GM12878 (cell line): ENCODE data around the gene AUNIP. TPM values are rescaled to one million over a fixed set of nuclear protein-coding genes. Genes with fewer than 3 reads are reported as not detected.

Experiments
- ATAC-seq: fragments of 200-7000 bp; cut with Tn5 transposase; 3 replicates; pipeline ENCODE4 v1.9.1; 2020; ENCODE audit warnings: mild to moderate bottlenecking, moderate library complexity
- BruUV-seq: library from RNA; stranded (reverse); fragments of 400-500 nt; replicated peaks from 2 replicates; lab custom pipeline; 2021; lab: Mats Ljungman, UMichigan
- CTCF ChIA-PET: fragments of 300-600 bp; sonication (Branson Sonifier 250); formaldehyde crosslinking; extraction: SDS; loops from one replicate; lab custom pipeline; 2021; ENCODE audit warnings: inconsistent platforms; lab: Yijun Ruan, JAX
- POLR2A ChIA-PET: fragments of 350-600 bp; formaldehyde crosslinking; extraction: SDS; loops from one replicate; lab custom pipeline; 2021; ENCODE audit warnings: inconsistent platforms; lab: Charles Lee
- RAD21 ChIA-PET: fragments of 300-600 bp; sonication (Branson Sonifier 250); formaldehyde crosslinking; loops from one replicate; lab custom pipeline; 2023; ENCODE audit warnings: antibody characterized with exemption; ENCODE audit not compliant: unreplicated experiment; lab: Charles Lee
- SMC1A ChIA-PET: fragments of 300-600 bp; sonication (Branson Sonifier 250); formaldehyde crosslinking; loops from one replicate; lab custom pipeline; 2023; ENCODE audit not compliant: unreplicated experiment, uncharacterized antibody; lab: Charles Lee
- DNase-seq: peaks from one replicate; pipeline ENCODE4 v3.0.0-alpha.2; 2011; ENCODE audit warnings: low read depth, low spot score
- FAIRE-seq: peaks from 3 replicates; lab custom pipeline; 2011; peaks lifted over from hg19 to GRCh38; lab: Jason Lieb, UNC
- H2AFZ ChIP-seq: 2 replicates; pipeline ENCODE4 v1.6.0; 2011; ENCODE audit warnings: low read depth, low read length, control low read depth; ENCODE audit not compliant: control insufficient read depth
- H3K27ac ChIP-seq: 2 replicates; pipeline ENCODE4 v1.5.1; 2011; ENCODE audit warnings: control low read depth; ENCODE audit not compliant: control insufficient read depth, insufficient read depth
- H3K27me3 ChIP-seq, 2 experiments: replicated peaks in 1 of 2; 2 replicates each; pipeline versions ENCODE4 v1.6.0 to v1.6.1; 2011; ENCODE audit warnings: low read length in 1 of 2; ENCODE audit not compliant: control insufficient read depth in 2 of 2, insufficient read depth in 2 of 2
- H3K36me3 ChIP-seq, 2 experiments: 2 replicates each; pipeline ENCODE4 v1.5.1; 2011; ENCODE audit warnings: low read length in 1 of 2; ENCODE audit not compliant: control insufficient read depth in 2 of 2, insufficient read depth in 2 of 2
- H3K4me1 ChIP-seq: 2 replicates; pipeline ENCODE4 v1.6.1; 2011; ENCODE audit warnings: mild to moderate bottlenecking, low read length, moderate library complexity, mixed read lengths; ENCODE audit not compliant: control insufficient read depth, insufficient read depth
- H3K4me2 ChIP-seq: 2 replicates; pipeline ENCODE4 v1.6.0; 2011; ENCODE audit warnings: control low read depth; ENCODE audit not compliant: control insufficient read depth, insufficient read depth
- H3K4me3 ChIP-seq: fragments of 200-600 bp; sonication (generic); 2 replicates; pipeline ENCODE4 v1.5.1; 2016
- H3K79me2 ChIP-seq: 2 replicates; pipeline ENCODE4 v1.6.0; 2011; ENCODE audit warnings: low read length; ENCODE audit not compliant: control insufficient read depth, insufficient read depth
- H3K9ac ChIP-seq: 2 replicates; pipeline ENCODE4 v1.8.0; 2011; ENCODE audit warnings: low read length, control low read depth, mixed read lengths; ENCODE audit not compliant: control insufficient read depth, insufficient read depth
- H3K9me3 ChIP-seq: replicated peaks from 3 replicates; pipeline ENCODE4 v1.5.1; 2011; ENCODE audit warnings: mild to moderate bottlenecking, low read length; ENCODE audit not compliant: control insufficient read depth, insufficient read depth
- H4K20me1 ChIP-seq: 2 replicates; pipeline ENCODE4 v1.6.0; 2011; ENCODE audit not compliant: control insufficient read depth, insufficient read depth
- ATF3 ChIP-seq: IDR thresholded peaks from 2 replicates; pipeline ENCODE4 v1.6.1; 2011; ENCODE audit warnings: low read depth, mild to moderate bottlenecking, low read length, moderate library complexity, borderline replicate concordance; ENCODE audit errors: extremely low read depth
- BCL11A ChIP-seq: IDR thresholded peaks from 2 replicates; pipeline ENCODE4 v1.6.1; 2011; ENCODE audit warnings: low read depth, low read length
- CBX5 ChIP-seq: sonication (generic); IDR thresholded peaks from 2 replicates; pipeline ENCODE4 v1.6.1; 2016; ENCODE audit warnings: low read depth, moderate library complexity, mild to moderate bottlenecking, inconsistent platforms
- E2F8 ChIP-seq: fragments of 450-650 bp; IDR thresholded peaks from 2 replicates; pipeline ENCODE4 v1.6.1; 2018; ENCODE audit warnings: mild to moderate bottlenecking, low read depth, moderate library complexity; ENCODE audit not compliant: partially characterized antibody
- PBX3 ChIP-seq: IDR thresholded peaks from 2 replicates; pipeline ENCODE4 v1.6.1; 2011; ENCODE audit warnings: mild to moderate bottlenecking, low read depth, low read length, moderate library complexity; ENCODE audit not compliant: insufficient replicate concordance
- PML ChIP-seq: IDR thresholded peaks from 2 replicates; pipeline ENCODE4 v1.6.1; 2012; ENCODE audit warnings: low read length, inconsistent platforms
- PRDM15 ChIP-seq: fragments of 450-650 bp; formaldehyde crosslinking; IDR thresholded peaks from 2 replicates; pipeline ENCODE4 v1.4.0; 2020; ENCODE audit warnings: mild to moderate bottlenecking, moderate library complexity
- RBBP5 ChIP-seq: fragments of 200-600 bp; sonication (generic); conservative IDR thresholded peaks from 2 replicates; pipeline ENCODE4 v1.6.1; 2016
- RELA ChIP-seq: fragments of 450-650 bp; IDR thresholded peaks from 2 replicates; pipeline ENCODE4 v1.8.0; 2014; ENCODE audit warnings: borderline replicate concordance; ENCODE audit not compliant: partially characterized antibody
- SMAD5 ChIP-seq: IDR thresholded peaks from 2 replicates; pipeline ENCODE4 v1.6.1; 2016; ENCODE audit warnings: antibody characterized with exemption, low read depth
- SUPT20H ChIP-seq: IDR thresholded peaks from 2 replicates; pipeline ENCODE4 v1.6.1; 2011; ENCODE audit warnings: low read depth, mild to moderate bottlenecking, low read length, moderate library complexity, borderline replicate concordance; ENCODE audit not compliant: control insufficient read depth
- WGBS: methylation state at CpG from one replicate; pipeline ENCODE4 v1.1.6; 2016; ENCODE audit warnings: low lambda C conversion rate; ENCODE audit not compliant: insufficient replicate concordance, insufficient coverage; ENCODE audit errors: missing lambda C conversion rate; 5-methylcytosine and 5-hydroxymethylcytosine counted together
- in situ Hi-C: fragments of 300-500 bp; cut with MboI; formaldehyde crosslinking; loops from 9 replicates; pipeline ENCODE4 v1.14.3; 2018; ENCODE audit warnings: mixed read lengths
- intact Hi-C: fragments of 100-400 bp; cut with micrococcal nuclease; formaldehyde crosslinking; loops from one replicate; pipeline ENCODE4 v1.14.2; 2022; ENCODE audit not compliant: unreplicated experiment
- polyA plus RNA-seq, 11 experiments: library from polyadenylated mRNA; depleted of rRNA in 4 of 11; unstranded in 6 of 11; stranded (reverse) in 5 of 11; fragments of >200 nt; fragmentation: Nextera tagmentation in 4 of 11; fragmentation: Illumina TruSeq in 1 of 11; extraction: Ambion mirVana in 4 of 11; extraction: Trizol in 1 of 11; gene quantifications; 1 replicate in 1 of 11; 2 replicates in 10 of 11; pipeline versions ENCODE4 v1.2.1 to v1.2.3, GENCODE V29; 2011 to 2016; ENCODE audit warnings: inconsistent platforms in 2 of 11, missing spikeins in 2 of 11, low read depth in 1 of 11
- total RNA-seq, 4 experiments: library from RNA; depleted of rRNA in 3 of 4; stranded (reverse); fragments of >200 nt in 3 of 4; fragmentation: Illumina TruSeq in 1 of 4; extraction: Trizol in 1 of 4; gene quantifications; 2 replicates each; pipeline versions ENCODE4 v1.2.1 to v1.2.3, GENCODE V29; 2013 to 2021

The AUNIP gene
- total and polyA plus RNA-seq, 10 of the 15 experiments (the other 5 are each of a cell fraction or from before 2014, with no cell fraction given) = 3.9 to 20.0 (median 12.7) TPM

- Histone ChIP-seq H3K4me1 (peaks cover 5% of the 10 kb centered on the region; the same call in 1 of the 2 replicates), H2AFZ (no peak overlapping the region), H3K79me2 (peaks cover 27% of the 10 kb centered on the region), H3K36me3 (no peaks in the 10 kb centered on the region), H3K27me3 (no peaks in the 10 kb centered on the region; a peak in 3 of 4 replicates), H4K20me1 (no peaks in the 10 kb centered on the region), H3K4me2 (no peak overlapping the region), H3K9ac (no peak overlapping the region), H3K9me3 (no peaks in the 10 kb centered on the region), H3K27ac (no peak overlapping the region), H3K4me3 (no peak overlapping the region)
- intact Hi-C loops = no loop called here
- 93% methylated on average over 6 of the region's 6 CpGs for WGBS
- ATAC-seq (no peak), FAIRE-seq (no peak), DNase-seq (no peak)
- ChIA-PET SMC1A (interaction anchor here (19.7 kb wide), 1 partner anchor 91 kb away, joined by 319 read pairs; the partner anchor contains the start of gene PAFAH2), RAD21 (interaction anchor here (1.0 kb wide), 1 partner anchor 90 kb away, joined by 3 read pairs; the partner anchor contains the start of gene PAFAH2), POLR2A (no interaction called here), CTCF (interaction anchor here (0.8 to 2.9 kb wide), 3 partner anchors 12 to 47 kb away, joined by 3 to 9 read pairs (median 4); no protein-coding TSS in a partner anchor)
- in situ Hi-C loops = no loop called here
- no TSS peak for BruUV-seq
- TF ChIP-seq RELA (no peak), BCL11A (no peak), PRDM15 (no peak), E2F8 (no peak), ATF3 (no peak), RBBP5 (no peak), SUPT20H (no peak), PBX3 (no peak), SMAD5 (no peak), CBX5 (no peak), PML (no peak)
Measured at GRCh38 chr1:25907601-25908000, 48.3 kb upstream of the AUNIP start.
